H9 (cell line): Measurements from ENCODE around the gene UBE2Q1. TPM values are rescaled to one million over a fixed set of nuclear protein-coding genes. Genes with fewer than 3 reads are reported as not detected.

Experiments used
- DNase-seq: peaks from one replicate; pipeline ENCODE4 v3.0.0-alpha.2; 2017
- H2AFZ ChIP-seq: one replicate; pipeline ENCODE4 v1.6.1; 2013; ENCODE audit warnings: mild to moderate bottlenecking, low read length, control low read depth, moderate library complexity
- H2AK5ac ChIP-seq: 2 replicates; pipeline ENCODE4 v1.6.1; 2013; ENCODE audit warnings: low read length, control low read depth, mixed read lengths; ENCODE audit not compliant: insufficient read length
- H2BK120ac ChIP-seq: one replicate; pipeline ENCODE4 v1.6.1; 2013; ENCODE audit warnings: low read depth, mild to moderate bottlenecking, low read length, control low read depth, inconsistent platforms; ENCODE audit not compliant: poor library complexity, severe bottlenecking
- H2BK12ac ChIP-seq: 2 replicates; pipeline ENCODE4 v1.6.1; 2013; ENCODE audit warnings: low read length, control low read depth, mixed read lengths, low read depth; ENCODE audit not compliant: insufficient read length
- H2BK15ac ChIP-seq: 2 replicates; pipeline ENCODE4 v1.6.1; 2013; ENCODE audit warnings: low read depth, low read length, control low read depth
- H2BK20ac ChIP-seq: one replicate; pipeline ENCODE4 v1.6.1; 2013; ENCODE audit warnings: low read depth, mild to moderate bottlenecking, low read length, control low read depth, inconsistent platforms; ENCODE audit not compliant: poor library complexity, severe bottlenecking
- H2BK5ac ChIP-seq: 2 replicates; pipeline ENCODE4 v1.6.1; 2013; ENCODE audit warnings: low read length, control low read depth, mixed read lengths; ENCODE audit not compliant: insufficient read length
- H3K14ac ChIP-seq: 2 replicates; pipeline ENCODE4 v1.6.1; 2013; ENCODE audit warnings: low read length, control low read depth; ENCODE audit not compliant: insufficient read depth
- H3K18ac ChIP-seq: 2 replicates; pipeline ENCODE4 v1.6.1; 2013; ENCODE audit warnings: low read depth, mild to moderate bottlenecking, mixed read lengths, low read length, control low read depth; ENCODE audit not compliant: insufficient read length
- H3K23ac ChIP-seq: 2 replicates; pipeline ENCODE4 v1.6.1; 2013; ENCODE audit warnings: low read length, control low read depth, mixed read lengths, low read depth; ENCODE audit not compliant: insufficient read length
- H3K23me2 ChIP-seq: 2 replicates; pipeline ENCODE4 v1.6.1; 2013; ENCODE audit warnings: low read depth, mild to moderate bottlenecking, mixed read lengths, low read length, control low read depth; ENCODE audit not compliant: insufficient read length, poor library complexity, severe bottlenecking
- H3K27ac ChIP-seq: 2 replicates; pipeline ENCODE4 v1.5.1; 2013; ENCODE audit warnings: low read length, control low read depth, mixed read lengths, low read depth; ENCODE audit not compliant: insufficient read length
- H3K27me3 ChIP-seq: 2 replicates; pipeline ENCODE4 v1.6.1; 2013; ENCODE audit warnings: low read length, control low read depth, inconsistent platforms; ENCODE audit not compliant: insufficient read depth
- H3K4ac ChIP-seq: 2 replicates; pipeline ENCODE4 v1.6.1; 2013; ENCODE audit warnings: low read depth, mild to moderate bottlenecking, control low read depth, inconsistent platforms, low read length, moderate library complexity
- H3K4me1 ChIP-seq: 2 replicates; pipeline ENCODE4 v1.6.1; 2013; ENCODE audit warnings: low read length, control low read depth, inconsistent platforms; ENCODE audit not compliant: insufficient read depth
- H3K4me2 ChIP-seq: 2 replicates; pipeline ENCODE4 v1.6.1; 2013; ENCODE audit warnings: low read length, control low read depth, mixed read lengths; ENCODE audit not compliant: insufficient read length, insufficient read depth
- H3K56ac ChIP-seq: 2 replicates; pipeline ENCODE4 v1.6.1; 2013; ENCODE audit warnings: low read depth, mild to moderate bottlenecking, mixed read lengths, low read length, control low read depth; ENCODE audit not compliant: insufficient read length
- H3K79me1 ChIP-seq: 2 replicates; pipeline ENCODE4 v1.6.1; 2013; ENCODE audit warnings: low read depth, mild to moderate bottlenecking, moderate library complexity, low read length, control low read depth, inconsistent platforms; ENCODE audit not compliant: insufficient read depth, poor library complexity, severe bottlenecking
- H3K79me2 ChIP-seq: 2 replicates; pipeline ENCODE4 v1.6.1; 2013; ENCODE audit warnings: low read length, control low read depth, inconsistent platforms; ENCODE audit not compliant: insufficient read depth
- H3K9ac ChIP-seq: 2 replicates; pipeline ENCODE4 v1.6.1; 2013; ENCODE audit warnings: low read length, control low read depth, mixed read lengths; ENCODE audit not compliant: insufficient read length; ENCODE audit errors: extremely low read depth
- H3K9me3 ChIP-seq: one replicate; pipeline ENCODE4 v1.6.1; 2013; ENCODE audit warnings: low read depth, low read length, inconsistent platforms; ENCODE audit not compliant: control insufficient read depth
- H3T11ph ChIP-seq: one replicate; pipeline ENCODE4 v1.6.1; 2013; ENCODE audit warnings: mild to moderate bottlenecking, low read length, control low read depth, inconsistent platforms
- H4K20me1 ChIP-seq: one replicate; pipeline ENCODE4 v1.6.1; 2013; ENCODE audit not compliant: control insufficient read depth, insufficient read length, insufficient read depth
- H4K5ac ChIP-seq: 2 replicates; pipeline ENCODE4 v1.6.1; 2013; ENCODE audit warnings: low read depth, mild to moderate bottlenecking, mixed read lengths, low read length, control low read depth; ENCODE audit not compliant: insufficient read length
- H4K8ac ChIP-seq: replicated peaks from 2 replicates; pipeline ENCODE4 v1.6.1; 2013; ENCODE audit warnings: low read length, control low read depth, mixed read lengths, low read depth; ENCODE audit not compliant: insufficient read length
- H4K91ac ChIP-seq: 2 replicates; pipeline ENCODE4 v1.6.1; 2013; ENCODE audit warnings: low read depth, mild to moderate bottlenecking, moderate library complexity, mixed read lengths, low read length, control low read depth; ENCODE audit not compliant: insufficient read length
- H3K27ac Mint-ChIP-seq, 3 experiments: 2 replicates in 2 of 3; 3 replicates in 1 of 3; pipeline ENCODE4 v1.8.0; 2020 to 2021; ENCODE audit warnings: mixed read lengths in 3 of 3, mild to moderate bottlenecking in 1 of 3, moderate library complexity in 1 of 3
- H3K27me3 Mint-ChIP-seq: 2 replicates; pipeline ENCODE4 v1.8.0; 2021; ENCODE audit warnings: low read depth, mild to moderate bottlenecking, moderate library complexity, mixed read lengths
- H3K36me3 Mint-ChIP-seq, 3 experiments: 2 replicates in 2 of 3; 3 replicates in 1 of 3; pipeline ENCODE4 v1.8.0; 2020 to 2021; ENCODE audit warnings: low read depth in 3 of 3, mixed read lengths in 3 of 3; ENCODE audit not compliant: insufficient read depth in 1 of 3
- H3K4me1 Mint-ChIP-seq, 2 experiments: 2 replicates each; pipeline ENCODE4 v1.8.0; 2020; ENCODE audit warnings: mixed read lengths in 2 of 2
- H3K4me3 Mint-ChIP-seq, 2 experiments: 2 replicates in 1 of 2; 3 replicates in 1 of 2; pipeline ENCODE4 v1.8.0; 2020 to 2021; ENCODE audit warnings: mild to moderate bottlenecking in 2 of 2, mixed read lengths in 2 of 2, moderate library complexity in 1 of 2
- H3K9me3 Mint-ChIP-seq, 2 experiments: 2 replicates in 1 of 2; 3 replicates in 1 of 2; pipeline ENCODE4 v1.8.0; 2020; ENCODE audit warnings: mild to moderate bottlenecking in 2 of 2, mixed read lengths in 2 of 2, moderate library complexity in 1 of 2
- CTCF ChIP-seq: fragments of 200-600 bp; sonication (generic); conservative IDR thresholded peaks from 3 replicates; pipeline ENCODE4 v1.8.0; 2021; ENCODE audit warnings: antibody characterized with exemption, mild to moderate bottlenecking
- WGBS: extraction: QIAGEN DNeasy Blood & Tissue Kit; methylation state at CpG from one replicate; pipeline ENCODE4 v1.1.7; 2013; ENCODE audit warnings: missing lambda C conversion rate, low lambda C conversion rate, mixed read lengths; ENCODE audit not compliant: insufficient read length; ENCODE audit errors: extremely low coverage; 5-methylcytosine and 5-hydroxymethylcytosine counted together
- total RNA-seq: library from RNA; stranded (reverse); gene quantifications from 2 replicates; pipeline ENCODE4 v1.2.1, GENCODE V29; 2021

The UBE2Q1 gene
- total RNA-seq, 1 experiment from 2014 or later, result 108 TPM

GRCh38 chr1:154589780-154590179 lies 31.3 kb upstream of the UBE2Q1 start:
- Mint-ChIP-seq H3K27ac (peak overlapping the region in 1 of 3 experiments; percentile 20; a peak in 1 of 7 replicates), H3K9me3 (no peaks in the 10 kb centered on the region), H3K36me3 (peaks cover 62 to 97% (median 89%) of the 10 kb centered on the region in 3 experiments; a peak in 6 of 7 replicates), H3K4me3 (no peak overlapping the region), H3K4me1 (no peaks in the 10 kb centered on the region), H3K27me3 (no peaks in the 10 kb centered on the region; the same call in 1 of the 2 replicates)
- no peak overlapping the region for H2BK12ac ChIP-seq
- no peak overlapping the region for H2BK15ac ChIP-seq
- no peaks in the 10 kb centered on the region for H3K4me1 ChIP-seq
- no peak overlapping the region for H3K4me2 ChIP-seq
- no peak overlapping the region for H3K4ac ChIP-seq
- no peak overlapping the region for H2AFZ ChIP-seq
- no peak overlapping the region for H4K8ac ChIP-seq
- H4K20me1 ChIP-seq, result peaks cover 3% of the 10 kb centered on the region
- H3K79me1 ChIP-seq, result no peaks in the 10 kb centered on the region
- H2AK5ac ChIP-seq, result no peak overlapping the region
- no peak for TF ChIP-seq CTCF
- H3K23me2 ChIP-seq, result no peaks in the 10 kb centered on the region
- H2BK5ac ChIP-seq, result no peak overlapping the region
- no peaks in the 10 kb centered on the region for H3K79me2 ChIP-seq
- no peak overlapping the region for H3T11ph ChIP-seq
- no peak overlapping the region for H3K23ac ChIP-seq
- H4K5ac ChIP-seq, result no peak overlapping the region
- no peaks in the 10 kb centered on the region for H3K9me3 ChIP-seq
- DNase-seq, result no peak
- H4K91ac ChIP-seq, result no peak overlapping the region
- H3K9ac ChIP-seq, result no peak overlapping the region
- H3K27me3 ChIP-seq, result no peaks in the 10 kb centered on the region
- no peak overlapping the region for H3K18ac ChIP-seq
- H3K27ac ChIP-seq, result no peak overlapping the region
- H3K14ac ChIP-seq, result no peak overlapping the region
- H2BK20ac ChIP-seq, result no peak overlapping the region
- WGBS, result no CpG with 5 or more reads among the region's 10 CpGs
- H3K56ac ChIP-seq, result no peak overlapping the region
- no peak overlapping the region for H2BK120ac ChIP-seq
